ELF-1 (cell line): Measurements from ENCODE around the gene GNG4.
"Not testable (repeated sequence)": the region's sequence is repeated elsewhere in the genome, so short reads cannot be mapped to it uniquely, and the experiment has no call there.

Experiments
- DNase-seq: peaks from one replicate; pipeline ENCODE4 v3.0.0-alpha.2; 2016; ENCODE audit warnings: low read depth, low spot score

The GNG4 gene

DNA sequence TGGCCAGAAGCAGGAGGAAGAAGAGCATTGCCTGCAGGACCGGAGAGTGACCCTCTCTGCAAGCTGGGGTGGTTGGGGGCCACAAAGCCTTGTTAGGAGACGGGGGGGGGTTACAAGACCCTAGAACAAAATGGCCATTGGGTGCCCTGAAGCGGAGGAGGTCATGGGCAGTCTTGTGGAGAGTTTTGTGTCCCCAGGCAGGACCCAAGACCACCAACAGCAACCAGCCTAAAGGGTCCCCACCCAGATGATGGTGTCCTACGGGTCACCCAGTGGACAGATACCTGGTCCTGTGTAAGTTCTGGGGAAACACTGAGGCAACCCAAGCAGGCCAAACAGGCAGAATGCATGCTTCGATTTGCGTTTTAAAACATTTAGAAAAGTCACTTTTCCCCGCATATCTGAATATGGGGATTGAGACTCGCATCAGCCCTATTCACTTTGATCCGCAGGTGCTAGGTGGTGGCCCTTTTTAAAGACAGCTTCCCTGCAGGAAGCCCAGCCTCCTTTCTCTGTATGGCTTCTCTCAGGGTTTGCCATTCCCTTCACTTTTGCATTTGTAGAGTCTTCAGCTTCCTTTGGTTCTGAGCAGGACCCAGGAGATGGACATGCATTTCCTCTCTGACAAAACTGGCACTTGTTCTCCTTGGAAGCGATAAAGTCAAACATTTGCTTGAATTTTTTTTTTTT, 21.1 kb downstream of the GNG4 start:
- no peak for DNase-seq

DNA sequence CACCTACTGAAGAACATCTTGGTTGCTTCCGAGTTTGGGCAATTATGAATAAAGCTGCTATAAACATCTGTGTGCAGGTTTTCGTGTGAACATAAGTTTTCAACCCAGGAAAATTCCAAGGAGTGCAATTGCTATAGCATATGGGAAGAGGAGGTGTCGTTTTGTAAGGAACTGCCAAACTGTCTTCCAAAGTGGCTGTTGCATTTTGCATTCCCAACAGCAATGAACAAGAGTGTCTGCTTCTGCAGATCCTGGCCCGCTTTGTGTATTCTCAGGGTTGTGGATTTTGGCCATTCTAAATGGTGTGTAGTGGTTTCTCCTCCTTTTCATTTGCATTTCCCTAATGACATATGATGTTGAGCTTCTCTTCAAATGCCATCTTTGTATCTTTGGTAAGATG, 23.8 kb downstream of the GNG4 start:
- DNase-seq: no peak

GRCh38 chr1:235625340-235625739, 24.2 kb downstream of the GNG4 start:
- no peak for DNase-seq

GRCh38 chr1:235624721-235625333, 24.8 kb downstream of the GNG4 start:
- no peak for DNase-seq

DNA sequence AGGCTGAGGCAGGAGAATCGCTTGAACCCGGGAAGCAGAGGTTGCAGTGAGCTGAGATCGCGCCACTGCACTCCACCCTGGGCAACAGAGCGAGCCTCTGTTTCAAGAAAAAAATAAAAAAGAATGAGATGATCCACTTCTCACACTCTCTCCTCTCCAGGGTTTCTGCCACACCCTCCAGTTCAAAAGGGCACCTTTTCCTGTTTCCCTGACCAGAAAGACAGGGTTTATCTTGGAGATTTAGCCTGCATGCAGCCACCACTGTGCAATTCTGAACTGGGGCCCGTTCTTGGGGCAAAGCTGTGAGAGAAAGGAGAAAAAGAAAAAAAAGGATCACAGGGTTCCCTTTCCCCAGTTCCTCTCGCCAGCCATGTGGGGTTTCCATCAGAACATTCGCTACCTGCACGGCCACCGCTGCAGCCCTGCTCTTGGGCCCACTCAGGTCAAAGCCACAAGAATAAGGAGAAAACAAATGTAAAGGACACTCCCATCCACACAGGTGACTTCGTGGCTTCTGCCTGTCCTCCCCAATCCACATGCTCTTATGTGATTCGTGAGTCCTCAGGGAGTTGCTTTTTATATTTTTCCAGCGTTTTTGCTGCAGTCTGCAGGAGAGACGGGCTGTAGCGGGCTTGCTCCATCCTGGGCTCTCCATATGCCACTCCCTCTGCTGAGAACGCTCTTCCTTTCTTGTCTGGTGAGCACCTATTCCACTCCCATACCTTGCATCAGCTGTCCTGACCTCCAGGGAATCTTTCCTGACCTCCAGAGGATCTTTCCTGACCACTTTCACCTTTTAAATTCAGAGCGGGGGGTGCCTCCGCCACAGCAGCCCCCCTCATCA, 26.4 kb downstream of the GNG4 start:
- DNase-seq: no peak

DNA sequence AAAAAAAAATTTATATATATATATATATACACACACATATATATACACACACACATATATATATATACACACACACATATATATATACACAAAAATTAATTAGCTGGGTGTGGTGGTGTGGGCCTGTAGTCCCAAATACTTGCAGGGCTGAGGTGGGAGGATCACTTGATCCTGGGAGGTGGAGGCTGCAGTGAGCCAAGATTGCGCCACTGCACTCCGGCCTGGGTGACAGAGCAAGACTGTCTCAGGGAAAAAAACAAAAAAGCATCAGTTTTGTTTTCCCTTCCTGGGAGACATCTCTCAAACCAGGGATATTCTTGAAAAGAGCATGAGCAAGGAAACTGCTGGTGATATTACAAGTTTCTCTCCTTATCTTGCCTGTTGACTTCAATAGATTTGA, 30.4 kb downstream of the GNG4 start:
- DNase-seq: not testable (repeated sequence)

DNA sequence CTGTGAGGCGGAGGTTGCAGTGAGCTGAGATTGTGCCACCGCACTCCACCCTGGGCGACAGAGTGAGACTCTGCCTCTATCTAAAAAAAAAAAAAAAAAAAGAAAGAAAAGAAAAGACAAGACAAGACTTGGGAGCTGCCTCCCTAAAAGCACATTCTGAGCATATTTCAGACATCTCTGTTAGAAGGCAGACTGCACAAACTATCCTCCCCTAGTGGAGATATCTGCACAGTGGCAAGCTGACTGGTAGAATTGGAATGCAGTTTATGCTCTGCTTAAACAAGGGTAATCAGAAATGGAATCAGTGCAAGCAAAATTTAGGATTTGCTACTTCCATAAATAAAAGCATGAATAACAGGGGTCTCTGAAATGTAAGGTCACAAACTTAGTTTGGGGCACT, 31.8 kb downstream of the GNG4 start:
- no peak for DNase-seq

DNA sequence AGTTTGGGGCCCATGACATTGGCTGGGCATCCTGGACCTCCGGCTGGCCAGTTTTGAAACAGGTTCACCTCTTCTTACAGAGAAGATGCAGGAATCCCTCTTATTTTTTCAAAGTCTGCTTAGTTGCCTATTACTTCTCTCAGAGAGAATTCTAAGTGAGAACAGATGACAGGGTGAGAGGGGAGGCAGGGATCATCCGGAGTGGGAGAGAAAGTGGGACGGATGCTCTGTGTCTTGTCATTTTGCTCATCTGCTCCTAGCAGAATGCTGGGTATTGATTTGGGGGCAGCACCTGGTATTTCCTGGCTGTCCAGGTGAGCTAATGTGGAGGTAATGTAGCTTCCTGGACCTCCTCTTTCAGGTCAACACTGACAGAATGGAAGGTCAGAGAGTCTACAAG, 32.4 kb downstream of the GNG4 start:
- no peak for DNase-seq

DNA sequence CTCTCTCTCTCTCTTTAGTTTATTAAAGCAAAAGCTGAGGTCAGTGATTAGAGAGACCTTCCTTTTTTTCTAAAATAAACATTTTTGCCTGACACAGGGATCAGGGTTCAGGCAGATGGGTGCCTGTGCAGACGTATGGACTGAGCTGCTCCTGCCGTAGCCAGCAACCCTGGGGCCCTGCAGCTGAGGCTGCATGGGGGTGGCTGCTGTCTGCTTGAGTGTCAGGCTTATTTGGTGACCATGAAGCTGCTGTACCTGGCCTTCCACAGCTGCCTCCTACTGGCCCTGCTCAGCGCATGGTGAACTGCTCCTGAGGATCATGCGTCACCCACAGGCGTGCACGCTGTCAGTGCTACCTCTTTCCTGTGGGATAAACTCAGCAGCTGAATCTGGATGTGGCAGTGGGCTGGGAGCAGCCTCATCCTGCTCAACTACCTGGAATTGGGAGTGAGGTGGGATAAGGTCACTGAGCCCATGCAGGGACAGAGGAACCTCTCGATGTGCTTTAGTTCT, 35.1 kb downstream of the GNG4 start:
- DNase-seq: no peak

DNA sequence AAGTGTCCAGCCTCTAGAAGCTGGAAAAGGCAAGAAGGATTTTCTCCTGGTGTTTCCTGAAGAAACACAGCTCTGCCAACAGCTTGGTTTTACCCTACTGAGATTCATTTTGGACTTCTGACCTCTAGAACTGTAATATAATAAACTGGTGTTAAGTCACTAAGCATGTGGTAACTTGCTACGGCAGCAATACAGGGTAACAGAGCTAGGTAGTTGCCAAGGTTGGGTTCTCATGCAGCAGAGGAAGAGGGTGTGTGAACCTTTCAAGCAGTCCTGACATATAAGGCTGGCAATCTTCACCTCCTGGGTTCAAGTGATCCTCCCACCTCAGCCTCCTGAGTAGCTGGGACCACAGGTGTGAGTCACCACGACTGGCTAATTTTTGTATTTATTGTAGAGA, 36.0 kb downstream of the GNG4 start:
- DNase-seq: no peak

- DNase-seq: no peak
Observed at GRCh38 chr1:235612761-235613160, 36.8 kb downstream of the GNG4 start.

DNA sequence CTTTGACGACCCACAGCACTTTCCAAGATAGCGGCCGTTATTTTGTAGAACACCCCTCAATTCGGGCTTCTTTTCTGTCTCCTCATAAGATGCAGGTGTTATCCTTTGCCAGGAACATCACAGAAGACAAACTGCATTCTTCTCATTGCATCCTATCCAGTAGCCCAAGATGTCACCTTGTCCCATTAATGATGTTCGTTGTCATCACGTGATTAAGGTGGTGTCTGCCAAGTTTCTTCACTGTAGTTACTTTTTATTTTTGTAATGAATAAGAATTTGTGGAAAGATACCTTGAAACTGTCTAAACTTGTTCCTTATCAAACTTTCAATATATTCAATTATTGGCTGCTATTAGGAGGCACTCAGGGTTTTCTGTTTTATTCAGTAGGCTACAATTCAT, 39.4 kb downstream of the GNG4 start:
- no peak for DNase-seq

GRCh38 chr1:235608278-235608677, 41.3 kb downstream of the GNG4 start:
- no peak for DNase-seq

GRCh38 chr1:235607284-235607683, 42.3 kb downstream of the GNG4 start:
- no peak for DNase-seq

DNA sequence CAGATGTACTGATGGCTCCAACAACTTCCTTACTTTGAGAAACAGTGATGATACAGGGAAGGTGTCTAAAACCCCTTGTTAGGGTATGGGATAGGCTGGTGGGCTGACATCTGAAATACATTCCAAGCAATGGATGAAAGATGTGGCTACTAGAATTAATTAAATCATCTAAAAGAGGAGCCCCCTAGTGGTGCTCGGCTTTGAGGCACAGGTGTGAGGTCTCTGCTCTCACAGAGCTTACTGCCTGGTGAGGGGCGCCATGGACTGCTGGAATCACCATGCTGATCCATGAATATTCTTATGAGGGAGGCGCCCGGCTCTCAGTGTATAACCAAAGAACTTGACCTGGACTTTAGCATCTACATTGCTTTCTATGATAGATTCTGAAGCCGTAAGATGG, 48.5 kb downstream of the GNG4 start:
- DNase-seq: peak; percentile 18

DNA sequence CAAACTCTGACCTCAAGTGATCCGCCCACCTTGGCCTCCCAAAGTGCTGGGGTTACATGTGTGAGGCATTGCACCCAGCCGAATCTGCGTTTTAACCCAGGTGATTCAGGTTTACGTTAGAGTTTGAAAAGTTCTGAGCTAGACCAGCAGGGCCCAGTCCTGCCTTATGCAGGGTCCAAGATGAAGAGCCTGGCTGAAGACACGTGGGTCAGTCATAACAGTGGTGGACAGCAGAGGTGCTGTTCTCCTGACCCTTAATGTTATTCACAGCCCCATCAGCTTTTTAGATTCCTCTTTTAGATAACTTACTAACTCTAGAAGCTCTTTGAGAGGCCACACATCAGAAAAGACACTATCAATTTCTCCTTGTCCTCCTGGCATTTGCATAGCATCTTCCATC, 50.0 kb downstream of the GNG4 start:
- DNase-seq: no peak

- peak; percentile 30 for DNase-seq
Observed at GRCh38 chr1:235597867-235598553, 51.6 kb downstream of the GNG4 start.

DNA sequence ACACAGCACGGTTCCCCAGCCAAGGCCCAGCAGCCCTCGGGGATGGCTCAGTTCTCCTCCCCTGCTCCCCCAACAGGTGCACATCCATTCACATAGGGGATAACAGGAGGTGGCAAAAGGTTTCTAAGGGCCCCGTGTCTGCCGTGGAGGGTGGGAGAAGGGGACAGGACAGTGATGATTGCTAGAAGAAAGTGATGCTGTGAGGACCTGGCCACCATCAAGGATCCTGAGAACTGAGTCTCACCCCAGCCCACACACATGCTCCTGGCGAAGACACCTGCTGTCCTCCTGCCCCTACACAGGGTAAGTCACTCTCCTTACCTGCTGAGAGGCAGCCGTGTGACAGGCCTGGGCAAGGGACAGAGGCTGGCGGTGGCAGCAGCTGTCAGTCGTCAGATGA, 54.5 kb downstream of the GNG4 start:
- no peak for DNase-seq

DNA sequence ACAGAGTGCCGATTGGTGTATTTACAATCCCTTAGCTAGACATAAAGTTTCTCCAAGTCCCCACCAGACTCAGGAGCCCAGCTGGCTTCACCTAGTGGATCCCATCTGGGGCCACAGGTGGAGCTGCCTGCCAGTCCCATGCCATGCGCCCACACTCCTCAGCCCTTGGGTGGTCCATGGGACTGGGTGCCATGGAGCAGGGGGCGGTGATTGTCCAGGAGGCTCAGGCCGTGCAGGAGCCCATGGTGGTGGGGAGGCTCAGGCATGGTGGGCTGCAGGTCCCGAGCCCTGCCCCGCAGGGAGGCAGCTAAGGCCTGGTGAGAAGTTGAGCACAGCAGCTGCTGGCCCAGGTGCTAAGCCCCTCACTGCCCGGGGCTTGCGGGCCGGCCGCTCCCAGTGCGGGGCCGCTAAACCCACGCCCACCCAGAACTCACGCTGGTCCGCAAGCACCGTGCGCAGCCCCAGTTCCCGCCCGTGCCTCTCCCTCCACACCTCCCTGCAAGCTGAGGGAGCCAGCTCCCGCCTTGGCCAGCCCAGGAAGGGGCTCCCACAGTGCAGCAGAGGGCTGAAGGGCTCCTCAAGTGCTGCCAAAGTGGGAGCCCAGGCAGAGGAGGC, 55.2 kb downstream of the GNG4 start:
- DNase-seq: not testable (repeated sequence)

GRCh38 chr1:235588916-235589515, 60.6 kb downstream of the GNG4 start:
- peak; percentile 22 for DNase-seq

GRCh38 chr1:235588156-235588555, 61.4 kb downstream of the GNG4 start:
- no peak for DNase-seq
